HepG2 (cell line): Measurements from ENCODE around the gene IL1A. TPM values are rescaled to one million over a fixed set of nuclear protein-coding genes. Genes with fewer than 3 reads are reported as not detected.
A peak's percentile ranks its signal among the peaks of the same experiment; 100 is the strongest.

Experiments
- CSRNP1 ChIP-seq: sonication (generic); formaldehyde crosslinking; IDR thresholded peaks from 2 replicates; pipeline ENCODE4 v1.8.1; 2023; ENCODE audit warnings: mild to moderate bottlenecking, missing genetic modification reagents
- FOXM1 ChIP-seq: sonication (generic); formaldehyde crosslinking; IDR thresholded peaks from 2 replicates; pipeline ENCODE4 v1.5.0; 2020; ENCODE audit warnings: missing genetic modification reagents
- MTA3 ChIP-seq: sonication (generic); formaldehyde crosslinking; IDR thresholded peaks from 2 replicates; pipeline ENCODE4 v1.4.0; 2020; ENCODE audit warnings: missing genetic modification reagents
- NFAT5 ChIP-seq: sonication (generic); formaldehyde crosslinking; IDR thresholded peaks from 2 replicates; pipeline ENCODE4 v1.4.0; 2020; ENCODE audit warnings: missing genetic modification reagents
- SNAPC4 ChIP-seq: sonication (generic); formaldehyde crosslinking; IDR thresholded peaks from 2 replicates; pipeline ENCODE4 v1.4.0; 2020; ENCODE audit warnings: mild to moderate bottlenecking, missing genetic modification reagents
- SUZ12 ChIP-seq: fragments of 150-350 bp; IDR thresholded peaks from 2 replicates; pipeline ENCODE4 v1.6.1; 2014; ENCODE audit warnings: low read depth, low read length
- TOE1 ChIP-seq: sonication (generic); formaldehyde crosslinking; IDR thresholded peaks from 2 replicates; pipeline ENCODE4 v1.4.0; 2020; ENCODE audit warnings: mild to moderate bottlenecking, missing genetic modification reagents
- XRCC5 ChIP-seq: fragments of 200-400 bp; formaldehyde crosslinking; optimal IDR thresholded peaks from 2 replicates; pipeline ENCODE3; 2017; ENCODE audit warnings: mild to moderate bottlenecking, low read length
- ZFP90 ChIP-seq: sonication (generic); formaldehyde crosslinking; IDR thresholded peaks from 2 replicates; pipeline ENCODE4 v1.8.0; 2022; ENCODE audit warnings: missing genetic modification reagents, mild to moderate bottlenecking, inconsistent platforms, borderline replicate concordance
- polyA plus RNA-seq, 8 experiments: library from polyadenylated mRNA; depleted of rRNA in 3 of 8; stranded (reverse) in 7 of 8; unstranded in 1 of 8; fragments of >200 nt; fragmentation: Illumina TruSeq in 4 of 8; extraction: Trizol in 4 of 8; gene quantifications; 2 replicates each; pipeline versions ENCODE4 v1.2.1 to v1.2.3, GENCODE V29; 2011 to 2016; ENCODE audit warnings: low read depth in 4 of 8, missing spikeins in 1 of 8, mixed read lengths in 1 of 8; ENCODE audit not compliant: insufficient read depth in 1 of 8
- total RNA-seq, 5 experiments: library from RNA; depleted of rRNA; stranded (reverse); fragments of >200 nt; fragmentation: Illumina TruSeq; extraction: Trizol; gene quantifications; 2 replicates each; pipeline ENCODE4 v1.2.3, GENCODE V29; 2016; ENCODE audit warnings: low read depth in 1 of 5
- TF ChIP-seq, protein P1 (sequence below): sonication (generic); formaldehyde crosslinking; IDR thresholded peaks from 2 replicates; pipeline ENCODE4 v1.4.0; 2020; ENCODE audit warnings: mild to moderate bottlenecking, missing genetic modification reagents

IL1A gene
- total and polyA plus RNA-seq, 2 of the 13 experiments (the other 11 are each of a cell fraction or from before 2014, with no cell fraction given) = not detected

GRCh38 chr2:112726487-112727190, 57.7 kb downstream of the IL1A start (continued):
- peak; percentile 63; the same call in 1 of the 2 replicates for TF ChIP-seq TOE1 (CRISPR knock-in tag)
- TF ChIP-seq, protein P1, sequence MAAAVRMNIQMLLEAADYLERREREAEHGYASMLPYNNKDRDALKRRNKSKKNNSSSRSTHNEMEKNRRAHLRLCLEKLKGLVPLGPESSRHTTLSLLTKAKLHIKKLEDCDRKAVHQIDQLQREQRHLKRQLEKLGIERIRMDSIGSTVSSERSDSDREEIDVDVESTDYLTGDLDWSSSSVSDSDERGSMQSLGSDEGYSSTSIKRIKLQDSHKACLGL = no peak
- no peak for TF ChIP-seq SUZ12
- no peak for TF ChIP-seq CSRNP1 (CRISPR knock-in tag)
- TF ChIP-seq SNAPC4 (CRISPR knock-in tag) = no peak
- no peak for TF ChIP-seq MTA3
- TF ChIP-seq ZFP90 = no peak
- peak; percentile 96 for TF ChIP-seq XRCC5
- TF ChIP-seq FOXM1 (CRISPR knock-in tag) = no peak
- TF ChIP-seq NFAT5 (CRISPR knock-in tag) = no peak
